ENCODE data around the gene KL. TPM values are rescaled to one million over a fixed set of nuclear protein-coding genes. Genes with fewer than 3 reads are reported as not detected.

Gene KL
- total RNA-seq, 1 donor from 2014 or later: 0.12 TPM

- H3K36me3 Mint-ChIP-seq (ENCODE audit: low read depth): peaks cover 9% of the 10 kb centered on the region
- H3K4me1 Mint-ChIP-seq: peaks cover 11% of the 10 kb centered on the region
- no peak for TF ChIP-seq CTCF (conservative IDR thresholded peaks at IDR 0.05)
- peak overlapping the region; percentile 85 for H3K4me3 Mint-ChIP-seq
- H3K27ac Mint-ChIP-seq (ENCODE audit: unreplicated experiment): no peak overlapping the region
- peaks cover 81% of the 10 kb centered on the region for H3K27me3 Mint-ChIP-seq (ENCODE audit: low read depth)
- H3K9me3 Mint-ChIP-seq: peaks cover 5% of the 10 kb centered on the region
- no peak for DNase-seq (ENCODE audit: low read depth, low spot score)
These were observed 366 bp upstream of the KL start for GRCh38 chr13:33015791-33016323.

GRCh38 chr13:33017323-33017929, 1.2 kb downstream of the KL start:
- H3K27ac Mint-ChIP-seq (ENCODE audit: unreplicated experiment): no peak overlapping the region
- peaks cover 11% of the 10 kb centered on the region for H3K4me1 Mint-ChIP-seq
- peaks cover 78% of the 10 kb centered on the region for H3K27me3 Mint-ChIP-seq (ENCODE audit: low read depth)

GRCh38 chr13:33018886-33019285, 2.7 kb downstream of the KL start:
- DNase-seq (ENCODE audit: low read depth, low spot score): no peak
- Mint-ChIP-seq H3K27ac (ENCODE audit: unreplicated experiment) (no peak overlapping the region), H3K4me3 (no peak overlapping the region), H3K9me3 (no peaks in the 10 kb centered on the region), H3K4me1 (peaks cover 11% of the 10 kb centered on the region), H3K36me3 (ENCODE audit: low read depth) (peaks cover 4% of the 10 kb centered on the region), H3K27me3 (ENCODE audit: low read depth) (peaks cover 74% of the 10 kb centered on the region)
- TF ChIP-seq CTCF (conservative IDR thresholded peaks at IDR 0.05): no peak

More at GRCh38 chr13:33017323-33017929, 1.2 kb downstream of the KL start:
- peak; percentile 18 for DNase-seq (ENCODE audit: low read depth, low spot score)
- H3K36me3 Mint-ChIP-seq (ENCODE audit: low read depth): peaks cover 4% of the 10 kb centered on the region
- H3K4me3 Mint-ChIP-seq: peak overlapping the region; percentile 89
- H3K9me3 Mint-ChIP-seq: no peaks in the 10 kb centered on the region
- TF ChIP-seq CTCF (conservative IDR thresholded peaks at IDR 0.05): peak; percentile 66

- H3K27me3 Mint-ChIP-seq (ENCODE audit: low read depth): peaks cover 39% of the 10 kb centered on the region
- H3K9me3 Mint-ChIP-seq: no peaks in the 10 kb centered on the region
- no peak for TF ChIP-seq CTCF (conservative IDR thresholded peaks at IDR 0.05)
- no peak overlapping the region for H3K27ac Mint-ChIP-seq (ENCODE audit: unreplicated experiment)
- no peaks in the 10 kb centered on the region for H3K36me3 Mint-ChIP-seq (ENCODE audit: low read depth)
- DNase-seq (ENCODE audit: low read depth, low spot score): no peak
- H3K4me1 Mint-ChIP-seq: no peaks in the 10 kb centered on the region
- H3K4me3 Mint-ChIP-seq: no peak overlapping the region
These were observed 6.8 kb downstream of the KL start for GRCh38 chr13:33022986-33023385.

- no peak for DNase-seq (ENCODE audit: low read depth, low spot score)
These were observed 9.1 kb downstream of the KL start for GRCh38 chr13:33025220-33025744.

More at GRCh38 chr13:33025220-33025744, 9.1 kb downstream of the KL start:
- TF ChIP-seq CTCF (conservative IDR thresholded peaks at IDR 0.05): no peak
- no peak overlapping the region for H3K4me3 Mint-ChIP-seq
- no peaks in the 10 kb centered on the region for H3K4me1 Mint-ChIP-seq
- no peak overlapping the region for H3K27ac Mint-ChIP-seq (ENCODE audit: unreplicated experiment)
- no peaks in the 10 kb centered on the region for H3K9me3 Mint-ChIP-seq
- no peaks in the 10 kb centered on the region for H3K36me3 Mint-ChIP-seq (ENCODE audit: low read depth)
- peaks cover 16% of the 10 kb centered on the region for H3K27me3 Mint-ChIP-seq (ENCODE audit: low read depth)

Data from neural crest cell (in vitro differentiated cells).